ENCODE measurements around the gene SERPINA1. TPM values are rescaled to one million over a fixed set of nuclear protein-coding genes. Genes with fewer than 3 reads are reported as not detected.

The SERPINA1 gene
- total and polyA plus RNA-seq, 10 of the 15 experiments (the other 5 are each of a cell fraction or from before 2014, with no cell fraction given), result 0.16 to 6.6 (median 0.53) TPM

DNA sequence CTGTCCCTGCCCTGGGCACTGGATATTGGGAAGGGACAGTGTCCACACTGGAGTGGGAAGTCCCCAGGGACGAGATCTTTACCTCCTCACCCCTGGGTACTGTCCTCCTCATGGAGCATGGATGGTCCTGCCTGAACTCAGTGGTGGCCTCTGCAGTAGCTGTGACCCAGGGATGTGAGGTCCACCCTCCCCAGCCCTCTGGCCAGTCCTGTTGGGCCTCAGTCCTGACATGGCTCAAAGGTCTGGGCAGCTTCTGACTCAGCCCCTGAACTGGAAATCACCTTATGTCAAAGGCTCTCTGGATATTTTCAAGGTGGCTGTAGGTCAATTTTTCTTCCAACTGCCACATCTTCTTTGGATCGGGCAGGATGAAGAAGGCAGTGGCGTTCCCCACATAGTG, 24.4 kb downstream of the SERPINA1 start:
- Histone ChIP-seq H3K4me1 (ENCODE audit: control insufficient read depth, insufficient read depth, low read length) (no peaks in the 10 kb centered on the region), H3K27ac (ENCODE audit: control insufficient read depth, insufficient read depth) (no peak overlapping the region), H3K4me2 (ENCODE audit: control insufficient read depth, insufficient read depth) (no peak overlapping the region), H3K4me3 (no peak overlapping the region), H3K36me3 (ENCODE audit: control insufficient read depth in 2 of 2, insufficient read depth in 2 of 2, low read length in 1 of 2) (no peaks in the 10 kb centered on the region), H3K9ac (ENCODE audit: control insufficient read depth, insufficient read depth, low read length) (no peak overlapping the region), H4K20me1 (ENCODE audit: control insufficient read depth, insufficient read depth) (no peaks in the 10 kb centered on the region), H3K79me2 (ENCODE audit: control insufficient read depth, insufficient read depth, low read length) (no peaks in the 10 kb centered on the region), H3K27me3 (replicated peaks in 1 of 2; ENCODE audit: control insufficient read depth in 2 of 2, insufficient read depth in 2 of 2, low read length in 1 of 2) (no peaks in the 10 kb centered on the region), H2AFZ (ENCODE audit: control insufficient read depth, low read depth, low read length) (no peak overlapping the region), H3K9me3 (replicated peaks; ENCODE audit: control insufficient read depth, insufficient read depth, low read length) (no peaks in the 10 kb centered on the region)
- DNase-seq (ENCODE audit: low read depth, low spot score) (no peak), ATAC-seq (peak; percentile 67), FAIRE-seq (no peak)
- BruUV-seq (replicated peaks), result no TSS peak
- TF ChIP-seq BCL11A (IDR thresholded peaks at IDR 0.05; ENCODE audit: low read depth, low read length) (no peak), RAD51 (IDR thresholded peaks at IDR 0.05) (no peak), CHD1 (IDR thresholded peaks at IDR 0.05; ENCODE audit: low read depth, low read length) (no peak), MYB (IDR thresholded peaks at IDR 0.05; ENCODE audit: borderline replicate concordance, low read depth, low read length) (no peak), BACH1 (IDR thresholded peaks at IDR 0.05; ENCODE audit: borderline replicate concordance) (no peak), EGR1 (IDR thresholded peaks at IDR 0.05; ENCODE audit: borderline replicate concordance in 1 of 2, low read depth in 2 of 2, low read length in 2 of 2) (no peak), ZNF622 (IDR thresholded peaks at IDR 0.05) (no peak), MEF2A (IDR thresholded peaks at IDR 0.05; ENCODE audit: insufficient read depth, low read depth, low read length) (no peak), FOXK2 (IDR thresholded peaks at IDR 0.05) (no peak), BRCA1 (IDR thresholded peaks at IDR 0.05; ENCODE audit: low read depth, low read length) (no peak), POLR2AphosphoS5 (IDR thresholded peaks at IDR 0.05; ENCODE audit: low read length) (no peak), IKZF2 (IDR thresholded peaks at IDR 0.05) (no peak), WRNIP1 (IDR thresholded peaks at IDR 0.05; ENCODE audit: borderline replicate concordance, low read depth, low read length) (no peak)
- TF ChIP-seq, protein P1, sequence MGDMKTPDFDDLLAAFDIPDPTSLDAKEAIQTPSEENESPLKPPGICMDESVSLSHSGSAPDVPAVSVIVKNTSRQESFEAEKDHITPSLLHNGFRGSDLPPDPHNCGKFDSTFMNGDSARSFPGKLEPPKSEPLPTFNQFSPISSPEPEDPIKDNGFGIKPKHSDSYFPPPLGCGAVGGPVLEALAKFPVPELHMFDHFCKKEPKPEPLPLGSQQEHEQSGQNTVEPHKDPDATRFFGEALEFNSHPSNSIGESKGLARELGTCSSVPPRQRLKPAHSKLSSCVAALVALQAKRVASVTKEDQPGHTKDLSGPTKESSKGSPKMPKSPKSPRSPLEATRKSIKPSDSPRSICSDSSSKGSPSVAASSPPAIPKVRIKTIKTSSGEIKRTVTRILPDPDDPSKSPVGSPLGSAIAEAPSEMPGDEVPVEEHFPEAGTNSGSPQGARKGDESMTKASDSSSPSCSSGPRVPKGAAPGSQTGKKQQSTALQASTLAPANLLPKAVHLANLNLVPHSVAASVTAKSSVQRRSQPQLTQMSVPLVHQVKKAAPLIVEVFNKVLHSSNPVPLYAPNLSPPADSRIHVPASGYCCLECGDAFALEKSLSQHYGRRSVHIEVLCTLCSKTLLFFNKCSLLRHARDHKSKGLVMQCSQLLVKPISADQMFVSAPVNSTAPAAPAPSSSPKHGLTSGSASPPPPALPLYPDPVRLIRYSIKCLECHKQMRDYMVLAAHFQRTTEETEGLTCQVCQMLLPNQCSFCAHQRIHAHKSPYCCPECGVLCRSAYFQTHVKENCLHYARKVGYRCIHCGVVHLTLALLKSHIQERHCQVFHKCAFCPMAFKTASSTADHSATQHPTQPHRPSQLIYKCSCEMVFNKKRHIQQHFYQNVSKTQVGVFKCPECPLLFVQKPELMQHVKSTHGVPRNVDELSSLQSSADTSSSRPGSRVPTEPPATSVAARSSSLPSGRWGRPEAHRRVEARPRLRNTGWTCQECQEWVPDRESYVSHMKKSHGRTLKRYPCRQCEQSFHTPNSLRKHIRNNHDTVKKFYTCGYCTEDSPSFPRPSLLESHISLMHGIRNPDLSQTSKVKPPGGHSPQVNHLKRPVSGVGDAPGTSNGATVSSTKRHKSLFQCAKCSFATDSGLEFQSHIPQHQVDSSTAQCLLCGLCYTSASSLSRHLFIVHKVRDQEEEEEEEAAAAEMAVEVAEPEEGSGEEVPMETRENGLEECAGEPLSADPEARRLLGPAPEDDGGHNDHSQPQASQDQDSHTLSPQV (IDR thresholded peaks at IDR 0.05), result no peak
- TF ChIP-seq, protein P2, sequence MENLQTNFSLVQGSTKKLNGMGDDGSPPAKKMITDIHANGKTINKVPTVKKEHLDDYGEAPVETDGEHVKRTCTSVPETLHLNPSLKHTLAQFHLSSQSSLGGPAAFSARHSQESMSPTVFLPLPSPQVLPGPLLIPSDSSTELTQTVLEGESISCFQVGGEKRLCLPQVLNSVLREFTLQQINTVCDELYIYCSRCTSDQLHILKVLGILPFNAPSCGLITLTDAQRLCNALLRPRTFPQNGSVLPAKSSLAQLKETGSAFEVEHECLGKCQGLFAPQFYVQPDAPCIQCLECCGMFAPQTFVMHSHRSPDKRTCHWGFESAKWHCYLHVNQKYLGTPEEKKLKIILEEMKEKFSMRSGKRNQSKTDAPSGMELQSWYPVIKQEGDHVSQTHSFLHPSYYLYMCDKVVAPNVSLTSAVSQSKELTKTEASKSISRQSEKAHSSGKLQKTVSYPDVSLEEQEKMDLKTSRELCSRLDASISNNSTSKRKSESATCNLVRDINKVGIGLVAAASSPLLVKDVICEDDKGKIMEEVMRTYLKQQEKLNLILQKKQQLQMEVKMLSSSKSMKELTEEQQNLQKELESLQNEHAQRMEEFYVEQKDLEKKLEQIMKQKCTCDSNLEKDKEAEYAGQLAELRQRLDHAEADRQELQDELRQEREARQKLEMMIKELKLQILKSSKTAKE (IDR thresholded peaks at IDR 0.05; ENCODE audit: low read depth, poor library complexity, severe bottlenecking), result no peak
- TF ChIP-seq, protein P3, sequence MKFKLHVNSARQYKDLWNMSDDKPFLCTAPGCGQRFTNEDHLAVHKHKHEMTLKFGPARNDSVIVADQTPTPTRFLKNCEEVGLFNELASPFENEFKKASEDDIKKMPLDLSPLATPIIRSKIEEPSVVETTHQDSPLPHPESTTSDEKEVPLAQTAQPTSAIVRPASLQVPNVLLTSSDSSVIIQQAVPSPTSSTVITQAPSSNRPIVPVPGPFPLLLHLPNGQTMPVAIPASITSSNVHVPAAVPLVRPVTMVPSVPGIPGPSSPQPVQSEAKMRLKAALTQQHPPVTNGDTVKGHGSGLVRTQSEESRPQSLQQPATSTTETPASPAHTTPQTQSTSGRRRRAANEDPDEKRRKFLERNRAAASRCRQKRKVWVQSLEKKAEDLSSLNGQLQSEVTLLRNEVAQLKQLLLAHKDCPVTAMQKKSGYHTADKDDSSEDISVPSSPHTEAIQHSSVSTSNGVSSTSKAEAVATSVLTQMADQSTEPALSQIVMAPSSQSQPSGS (IDR thresholded peaks at IDR 0.05; ENCODE audit: low read length), result no peak
- intact Hi-C loops (cut with micrococcal nuclease; ENCODE audit: unreplicated experiment), result loop anchor here (1.0 kb wide), 1 partner anchor 16 kb away; no protein-coding TSS in a partner anchor
- SMC1A ChIA-PET (ENCODE audit: uncharacterized antibody, unreplicated experiment), result no interaction called here
- CTCF ChIA-PET, result no interaction called here
- in situ Hi-C loops (cut with MboI), result no loop called here
- RAD21 ChIA-PET (ENCODE audit: unreplicated experiment), result no interaction called here
- POLR2A ChIA-PET, result no interaction called here
- 63% methylated on average over 3 of the region's 3 CpGs for WGBS (ENCODE audit: insufficient coverage, insufficient replicate concordance, low lambda C conversion rate, missing lambda C conversion rate)
